ENCODE results near the gene PRICKLE4.

GRCh38 chr6:41743406-41744235 lies 37.0 kb upstream of the PRICKLE4 start:
- TF ChIP-seq CTCF (IDR thresholded peaks at IDR 0.05; ENCODE audit: insufficient read depth, low read length, poor library complexity, severe bottlenecking) (no peak), EZH2phosphoT487 (conservative IDR thresholded peaks at IDR 0.05; ENCODE audit: low read length) (no peak)
